GM12878 (cell line): ENCODE measurements around the gene HOXD11. TPM values are rescaled to one million over a fixed set of nuclear protein-coding genes. Genes with fewer than 3 reads are reported as not detected.

ENCODE experiments used
- ATAC-seq: fragments of 200-7000 bp; cut with Tn5 transposase; 3 replicates; pipeline ENCODE4 v1.9.1; 2020; ENCODE audit warnings: mild to moderate bottlenecking, moderate library complexity
- BruUV-seq: library from RNA; stranded (reverse); fragments of 400-500 nt; replicated peaks from 2 replicates; lab custom pipeline; 2021; lab: Mats Ljungman, UMichigan
- CTCF ChIA-PET: fragments of 300-600 bp; sonication (Branson Sonifier 250); formaldehyde crosslinking; extraction: SDS; loops from one replicate; lab custom pipeline; 2021; ENCODE audit warnings: inconsistent platforms; lab: Yijun Ruan, JAX
- POLR2A ChIA-PET: fragments of 350-600 bp; formaldehyde crosslinking; extraction: SDS; loops from one replicate; lab custom pipeline; 2021; ENCODE audit warnings: inconsistent platforms; lab: Charles Lee
- RAD21 ChIA-PET: fragments of 300-600 bp; sonication (Branson Sonifier 250); formaldehyde crosslinking; loops from one replicate; lab custom pipeline; 2023; ENCODE audit warnings: antibody characterized with exemption; ENCODE audit not compliant: unreplicated experiment; lab: Charles Lee
- SMC1A ChIA-PET: fragments of 300-600 bp; sonication (Branson Sonifier 250); formaldehyde crosslinking; loops from one replicate; lab custom pipeline; 2023; ENCODE audit not compliant: unreplicated experiment, uncharacterized antibody; lab: Charles Lee
- DNase-seq: peaks from one replicate; pipeline ENCODE4 v3.0.0-alpha.2; 2011; ENCODE audit warnings: low read depth, low spot score
- FAIRE-seq: peaks from 3 replicates; lab custom pipeline; 2011; peaks lifted over from hg19 to GRCh38; lab: Jason Lieb, UNC
- H2AFZ ChIP-seq: 2 replicates; pipeline ENCODE4 v1.6.0; 2011; ENCODE audit warnings: low read depth, low read length, control low read depth; ENCODE audit not compliant: control insufficient read depth
- H3K27ac ChIP-seq: 2 replicates; pipeline ENCODE4 v1.5.1; 2011; ENCODE audit warnings: control low read depth; ENCODE audit not compliant: control insufficient read depth, insufficient read depth
- H3K27me3 ChIP-seq, 2 experiments: replicated peaks in 1 of 2; 2 replicates each; pipeline versions ENCODE4 v1.6.0 to v1.6.1; 2011; ENCODE audit warnings: low read length in 1 of 2; ENCODE audit not compliant: control insufficient read depth in 2 of 2, insufficient read depth in 2 of 2
- H3K36me3 ChIP-seq, 2 experiments: 2 replicates each; pipeline ENCODE4 v1.5.1; 2011; ENCODE audit warnings: low read length in 1 of 2; ENCODE audit not compliant: control insufficient read depth in 2 of 2, insufficient read depth in 2 of 2
- H3K4me1 ChIP-seq: 2 replicates; pipeline ENCODE4 v1.6.1; 2011; ENCODE audit warnings: mild to moderate bottlenecking, low read length, moderate library complexity, mixed read lengths; ENCODE audit not compliant: control insufficient read depth, insufficient read depth
- H3K4me2 ChIP-seq: 2 replicates; pipeline ENCODE4 v1.6.0; 2011; ENCODE audit warnings: control low read depth; ENCODE audit not compliant: control insufficient read depth, insufficient read depth
- H3K4me3 ChIP-seq: fragments of 200-600 bp; sonication (generic); 2 replicates; pipeline ENCODE4 v1.5.1; 2016
- H3K79me2 ChIP-seq: 2 replicates; pipeline ENCODE4 v1.6.0; 2011; ENCODE audit warnings: low read length; ENCODE audit not compliant: control insufficient read depth, insufficient read depth
- H3K9ac ChIP-seq: 2 replicates; pipeline ENCODE4 v1.8.0; 2011; ENCODE audit warnings: low read length, control low read depth, mixed read lengths; ENCODE audit not compliant: control insufficient read depth, insufficient read depth
- H3K9me3 ChIP-seq: replicated peaks from 3 replicates; pipeline ENCODE4 v1.5.1; 2011; ENCODE audit warnings: mild to moderate bottlenecking, low read length; ENCODE audit not compliant: control insufficient read depth, insufficient read depth
- H4K20me1 ChIP-seq: 2 replicates; pipeline ENCODE4 v1.6.0; 2011; ENCODE audit not compliant: control insufficient read depth, insufficient read depth
- CBFB ChIP-seq: IDR thresholded peaks from 2 replicates; pipeline ENCODE4 v1.6.1; 2016; ENCODE audit warnings: antibody characterized with exemption, low read depth
- CUX1 ChIP-seq: IDR thresholded peaks from 2 replicates; pipeline ENCODE4 v1.6.1; 2012; ENCODE audit warnings: improper control_type of control experiment, low read depth, low read length; ENCODE audit not compliant: insufficient replicate concordance
- E4F1 ChIP-seq: fragments of 450-650 bp; IDR thresholded peaks from 2 replicates; pipeline ENCODE4 v1.6.1; 2018; ENCODE audit warnings: borderline replicate concordance, mild to moderate bottlenecking; ENCODE audit not compliant: partially characterized antibody
- FOXM1 ChIP-seq: IDR thresholded peaks from 2 replicates; pipeline ENCODE4 v1.6.1; 2012; ENCODE audit warnings: low read depth, mild to moderate bottlenecking, inconsistent platforms, low read length, moderate library complexity
- HDGF ChIP-seq: fragments of 450-650 bp; IDR thresholded peaks from 2 replicates; pipeline ENCODE4 v1.6.1; 2016; ENCODE audit warnings: antibody characterized with exemption
- KAT2A ChIP-seq: conservative IDR thresholded peaks from 2 replicates; pipeline ENCODE4 v1.6.1; 2011; ENCODE audit warnings: low read depth, low read length; ENCODE audit not compliant: control insufficient read depth
- MTA3 ChIP-seq: IDR thresholded peaks from 2 replicates; pipeline ENCODE4 v1.6.1; 2012; ENCODE audit warnings: low read length, inconsistent platforms, borderline replicate concordance
- SIX5 ChIP-seq: IDR thresholded peaks from 2 replicates; pipeline ENCODE4 v1.6.1; 2011; ENCODE audit warnings: mild to moderate bottlenecking, low read depth, low read length, moderate library complexity; ENCODE audit not compliant: severe bottlenecking
- SP1 ChIP-seq: IDR thresholded peaks from one replicate; pipeline ENCODE4 v1.6.1; 2011; ENCODE audit warnings: low read depth, low read length
- SPI1 ChIP-seq: IDR thresholded peaks from 2 replicates; pipeline ENCODE4 v1.6.1; 2011; ENCODE audit warnings: low read depth, mild to moderate bottlenecking, low read length, moderate library complexity, borderline replicate concordance; ENCODE audit not compliant: insufficient read depth
- WGBS: methylation state at CpG from one replicate; pipeline ENCODE4 v1.1.6; 2016; ENCODE audit warnings: low lambda C conversion rate; ENCODE audit not compliant: insufficient replicate concordance, insufficient coverage; ENCODE audit errors: missing lambda C conversion rate; 5-methylcytosine and 5-hydroxymethylcytosine counted together
- in situ Hi-C: fragments of 300-500 bp; cut with MboI; formaldehyde crosslinking; loops from 9 replicates; pipeline ENCODE4 v1.14.3; 2018; ENCODE audit warnings: mixed read lengths
- intact Hi-C: fragments of 100-400 bp; cut with micrococcal nuclease; formaldehyde crosslinking; loops from one replicate; pipeline ENCODE4 v1.14.2; 2022; ENCODE audit not compliant: unreplicated experiment
- polyA plus RNA-seq, 11 experiments: library from polyadenylated mRNA; depleted of rRNA in 4 of 11; unstranded in 6 of 11; stranded (reverse) in 5 of 11; fragments of >200 nt; fragmentation: Nextera tagmentation in 4 of 11; fragmentation: Illumina TruSeq in 1 of 11; extraction: Ambion mirVana in 4 of 11; extraction: Trizol in 1 of 11; gene quantifications; 1 replicate in 1 of 11; 2 replicates in 10 of 11; pipeline versions ENCODE4 v1.2.1 to v1.2.3, GENCODE V29; 2011 to 2016; ENCODE audit warnings: inconsistent platforms in 2 of 11, missing spikeins in 2 of 11, low read depth in 1 of 11
- total RNA-seq, 4 experiments: library from RNA; depleted of rRNA in 3 of 4; stranded (reverse); fragments of >200 nt in 3 of 4; fragmentation: Illumina TruSeq in 1 of 4; extraction: Trizol in 1 of 4; gene quantifications; 2 replicates each; pipeline versions ENCODE4 v1.2.1 to v1.2.3, GENCODE V29; 2013 to 2021

Gene HOXD11
- total and polyA plus RNA-seq, 10 of the 15 experiments (the other 5 are each of a cell fraction or from before 2014, with no cell fraction given): not detected

- TF ChIP-seq SIX5: no peak
- no peak for TF ChIP-seq SPI1
- TF ChIP-seq FOXM1: no peak
- no peak for TF ChIP-seq HDGF
These were observed 17.2 kb downstream of the HOXD11 start (continued) for GRCh38 chr2:176124110-176124946.

GRCh38 chr2:176124947-176125771 is 18.1 kb downstream of the HOXD11 start:
- no TSS peak for BruUV-seq
- peaks cover 1% of the 10 kb centered on the region; the same call in 2 of the 3 replicates for H3K9me3 ChIP-seq
- FAIRE-seq (no peak), DNase-seq (no peak), ATAC-seq (no peak)
- ChIA-PET POLR2A (no interaction called here), CTCF (interaction anchor here (0.8 to 4.3 kb wide), 7 partner anchors 15 to 1024 kb away, joined by 3 to 79 read pairs (median 17); no protein-coding TSS in a partner anchor), SMC1A (interaction anchor here (0.7 to 3.1 kb wide), 4 partner anchors 15 to 526 kb away, joined by 4 to 37 read pairs (median 12); no protein-coding TSS in a partner anchor), RAD21 (interaction anchor here (0.7 to 3.7 kb wide), 3 partner anchors 429 to 1024 kb away, joined by 3 to 17 read pairs (median 16); no protein-coding TSS in a partner anchor)
- no peaks in the 10 kb centered on the region for H3K79me2 ChIP-seq
- H3K27me3 ChIP-seq: peaks cover 11 to 29% of the 10 kb centered on the region in 2 experiments
- no peak overlapping the region for H3K4me2 ChIP-seq
- H2AFZ ChIP-seq: no peak overlapping the region
- H3K4me3 ChIP-seq: no peak overlapping the region
- no peaks in the 10 kb centered on the region for H3K4me1 ChIP-seq
- in situ Hi-C loops (loop anchor here (5.0 to 25.0 kb wide), 4 partner anchors 512 to 1212 kb away; no protein-coding TSS in a partner anchor), intact Hi-C loops (loop anchor here (5.0 kb wide), 2 partner anchors 692 to 1037 kb away; no protein-coding TSS in a partner anchor)
- 8% methylated on average over 7 of the region's 9 CpGs for WGBS
- H4K20me1 ChIP-seq: no peaks in the 10 kb centered on the region
- no peaks in the 10 kb centered on the region for H3K36me3 ChIP-seq
- no peak overlapping the region for H3K27ac ChIP-seq
- no peak overlapping the region for H3K9ac ChIP-seq
- no peak for TF ChIP-seq MTA3
- no peak for TF ChIP-seq E4F1
- no peak for TF ChIP-seq CUX1
- no peak for TF ChIP-seq KAT2A
- TF ChIP-seq CBFB: no peak
- TF ChIP-seq SP1: no peak
